Mucosa of descending colon (tissue), 3 donors: ENCODE measurements around the gene ARHGEF16. TPM values are rescaled to one million over a fixed set of nuclear protein-coding genes. Genes with fewer than 3 reads are reported as not detected.
A peak's percentile ranks its signal among the peaks of the same experiment; 100 is the strongest.

Experiments
- ATAC-seq: fragments of 200-7000 bp; cut with Tn5 transposase; one replicate; pipeline ENCODE4 v1.9.1; 2020; ENCODE audit warnings: mild to moderate bottlenecking, moderate library complexity
- DNase-seq, 3 donors: peaks; one replicate each; pipeline ENCODE4 v3.0.0-alpha.2; 2020
- H3K36me3 ChIP-seq: fragments of 200-600 bp; one replicate; pipeline ENCODE4 v1.8.0; 2021; ENCODE audit warnings: low read depth, mild to moderate bottlenecking
- H3K4me1 ChIP-seq: fragments of 200-600 bp; one replicate; pipeline ENCODE4 v1.8.0; 2021; ENCODE audit warnings: low read depth, mild to moderate bottlenecking
- H3K4me3 ChIP-seq: fragments of 200-600 bp; one replicate; pipeline ENCODE4 v1.8.0; 2021; ENCODE audit warnings: mild to moderate bottlenecking
- H3K9me3 ChIP-seq: fragments of 200-600 bp; one replicate; pipeline ENCODE4 v1.8.0; 2021; ENCODE audit warnings: mild to moderate bottlenecking
- CTCF ChIP-seq: fragments of 200-600 bp; IDR thresholded peaks from one replicate; pipeline ENCODE4 v1.8.0; 2022; ENCODE audit warnings: antibody characterized with exemption, mild to moderate bottlenecking
- intact Hi-C, 2 donors: fragments of 100-400 bp; cut with DNase I in 1 of 2; cut with micrococcal nuclease in 1 of 2; formaldehyde crosslinking; loops; one replicate each; pipeline versions ENCODE4 v1.11.0 to v1.11.1; 2022; cut with DNase I, micrococcal nuclease
- total RNA-seq, 3 donors: library from RNA; stranded (reverse); fragmentation: NEBNext Ultra II Directional in 2 of 3; extraction: Animal tissue kit (Norgen Biotek cat#: 25700) in 2 of 3; gene quantifications; one replicate each; pipeline versions ENCODE4 v1.2.1 to v1.2.4, GENCODE V29; 2021 to 2023
- donor health status: DM: no; HTN: no; CAD: no; lungs with moderate emphysema.
- donor health status: DM: no; HTN: no; CAD: no.
- donor health status: DM: no; HTN: yes; CAD: no.

ARHGEF16 gene
- total RNA-seq, 3 donors from 2014 or later, result 51.2 to 101 (median 90.2) TPM

- Histone ChIP-seq H3K4me1 (no peaks in the 10 kb centered on the region), H3K9me3 (no peaks in the 10 kb centered on the region), H3K4me3 (no peak overlapping the region), H3K36me3 (no peaks in the 10 kb centered on the region)
- ATAC-seq, result no peak
- peak in 1 of 3 donors; percentile 7 for DNase-seq
- intact Hi-C loops, result no loop called here
- no peak for TF ChIP-seq CTCF
These were observed 10.7 kb upstream of the ARHGEF16 start for GRCh38 chr1:3443807-3444206.

GRCh38 chr1:3444298-3444697, 10.2 kb upstream of the ARHGEF16 start:
- no peak for TF ChIP-seq CTCF
- H3K4me1 ChIP-seq, result no peaks in the 10 kb centered on the region
- intact Hi-C loops, result no loop called here
- DNase-seq, result peak in 1 of 3 donors; percentile 22
- no peak for ATAC-seq
- no peaks in the 10 kb centered on the region for H3K9me3 ChIP-seq
- no peak overlapping the region for H3K4me3 ChIP-seq
- no peaks in the 10 kb centered on the region for H3K36me3 ChIP-seq

DNA sequence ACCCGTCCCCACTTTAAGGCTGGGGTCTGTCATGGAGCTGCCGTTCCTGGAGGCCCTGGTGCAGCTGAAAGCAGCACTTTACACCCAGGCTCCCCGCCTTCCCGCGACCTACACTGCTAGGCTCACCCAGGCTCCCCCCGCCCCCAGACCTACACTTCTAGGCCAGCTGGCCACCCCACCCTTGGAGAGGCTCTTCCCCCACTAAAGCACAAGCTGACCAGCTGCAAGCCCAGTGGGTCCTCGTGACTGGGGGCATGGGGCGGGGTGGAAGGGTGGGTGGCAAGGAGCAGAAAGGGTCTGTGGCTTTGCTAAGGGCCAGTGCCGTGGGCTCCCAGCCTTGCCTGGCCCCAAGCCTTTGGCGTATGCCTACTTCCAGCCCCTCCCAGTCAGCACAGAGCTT, 9.7 kb upstream of the ARHGEF16 start:
- TF ChIP-seq CTCF, result no peak
- Histone ChIP-seq H3K9me3 (no peaks in the 10 kb centered on the region), H3K36me3 (no peaks in the 10 kb centered on the region), H3K4me3 (no peak overlapping the region), H3K4me1 (no peaks in the 10 kb centered on the region)
- intact Hi-C loops, result no loop called here
- ATAC-seq (no peak), DNase-seq (peak in 1 of 3 donors; percentile 27)

DNA sequence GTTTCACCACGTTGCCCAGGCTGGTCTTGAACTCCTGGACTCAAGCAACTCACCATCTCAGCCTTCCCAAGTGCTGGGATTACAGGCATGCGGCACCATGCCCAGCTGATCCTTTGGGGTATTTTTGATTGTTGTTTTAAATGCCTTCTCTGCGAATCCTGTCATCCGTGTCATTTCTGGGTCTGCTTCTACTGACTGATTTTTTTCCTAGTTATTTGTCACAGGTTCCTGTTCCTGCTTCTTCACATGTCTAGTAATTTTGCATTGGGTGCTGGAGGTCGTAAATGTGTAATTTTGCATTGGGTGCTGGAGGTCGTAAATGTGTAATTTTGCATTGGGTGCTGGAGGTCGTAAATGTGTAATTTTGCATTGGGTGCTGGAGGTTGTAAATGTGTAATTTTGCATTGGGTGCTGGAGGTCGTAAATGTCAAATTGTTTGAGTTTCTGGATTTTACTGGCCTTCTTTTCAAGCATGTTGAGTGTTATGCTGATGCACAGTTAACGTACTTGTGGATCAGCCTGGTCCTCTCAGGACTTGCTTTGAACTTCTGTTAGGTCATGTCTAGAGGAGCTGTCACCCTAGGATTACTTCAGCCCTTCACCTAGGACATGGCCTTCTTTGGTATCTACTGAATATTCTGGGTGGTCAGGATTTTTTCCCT, 4.1 kb upstream of the ARHGEF16 start:
- Histone ChIP-seq H3K9me3 (no peaks in the 10 kb centered on the region), H3K4me1 (peaks cover 12% of the 10 kb centered on the region), H3K4me3 (no peak overlapping the region), H3K36me3 (no peaks in the 10 kb centered on the region)
- no peak for DNase-seq
- ATAC-seq, result no peak
- no peak for TF ChIP-seq CTCF
- intact Hi-C loops, result loop anchor here in 1 of 2 donors (5.0 kb wide), 1 partner anchor 167 kb away; no protein-coding TSS in a partner anchor

DNA sequence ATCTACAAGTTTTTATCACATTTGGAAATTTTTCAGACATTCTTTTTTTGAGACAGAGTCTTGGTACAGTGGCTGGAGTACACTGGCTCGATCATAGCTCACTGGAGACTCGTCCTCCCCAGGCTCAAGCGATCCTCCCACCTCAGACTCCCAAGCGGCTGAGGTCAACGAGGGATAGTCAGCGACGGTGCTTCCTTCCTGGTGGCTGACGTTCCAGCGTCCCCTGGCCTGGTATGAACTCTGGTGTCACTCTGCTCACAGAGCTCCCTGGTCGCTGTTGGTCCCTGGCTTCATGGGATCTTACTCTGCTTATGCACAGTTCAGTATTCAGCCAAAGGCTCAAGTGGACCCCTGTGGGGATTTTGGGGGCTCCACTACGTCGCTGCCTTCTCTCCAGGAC, 3.5 kb upstream of the ARHGEF16 start:
- intact Hi-C loops, result loop anchor here in 1 of 2 donors (5.0 kb wide), 1 partner anchor 166 kb away; no protein-coding TSS in a partner anchor

More for the DNA sequence above, 3.5 kb upstream of the ARHGEF16 start:
- TF ChIP-seq CTCF, result no peak
- Histone ChIP-seq H3K36me3 (no peaks in the 10 kb centered on the region), H3K9me3 (no peaks in the 10 kb centered on the region), H3K4me3 (no peak overlapping the region), H3K4me1 (peaks cover 18% of the 10 kb centered on the region)
- ATAC-seq, result no peak
- DNase-seq, result peak in 1 of 3 donors; percentile 25
